ENCODE measurements around the gene YPEL1.
A peak's percentile ranks its signal among the peaks of the same experiment; 100 is the strongest.

YPEL1 gene

GRCh38 chr22:21657020-21657359, 78.6 kb downstream of the YPEL1 start:
- DNase-seq (ENCODE audit: low spot score), result no peak

GRCh38 chr22:21652547-21653545, 82.7 kb downstream of the YPEL1 start:
- DNase-seq (ENCODE audit: low spot score), result peak; percentile 30

GRCh38 chr22:21652010-21652546, 83.5 kb downstream of the YPEL1 start:
- peak; percentile 94 for DNase-seq (ENCODE audit: low spot score)

GRCh38 chr22:21651521-21652009, 84.0 kb downstream of the YPEL1 start:
- peak; percentile 34 for DNase-seq (ENCODE audit: low spot score)

- no peak for DNase-seq (ENCODE audit: low spot score)
Observed at GRCh38 chr22:21650823-21651520, 84.6 kb downstream of the YPEL1 start.

GRCh38 chr22:21650280-21650679, 85.3 kb downstream of the YPEL1 start:
- DNase-seq (ENCODE audit: low spot score), result no peak

Measured in germinal center (tissue), 1 donor.